ENCODE data around the gene PARP16. TPM values are rescaled to one million over a fixed set of nuclear protein-coding genes. Genes with fewer than 3 reads are reported as not detected.
"Not testable (repeated sequence)": the region's sequence is repeated elsewhere in the genome, so short reads cannot be mapped to it uniquely, and the experiment has no call there.

PARP16 gene
- total RNA-seq, 4 donors from 2014 or later, result 2.6 to 3.3 (median 3.0) TPM

GRCh38 chr15:65246026-65246714 is 40.5 kb downstream of the PARP16 start:
- no peaks in the 10 kb centered on the region for H3K36me3 ChIP-seq
- in situ Hi-C loops (cut with MboI; ENCODE audit: low sequenced_read_pairs in 4 of 4) (no loop called here), intact Hi-C loops (cut with DNase I; ENCODE audit: low total_unique reads) (no loop called here)
- H3K27me3 ChIP-seq, result no peaks in the 10 kb centered on the region
- TF ChIP-seq POLR2A (IDR thresholded peaks at IDR 0.05), result no peak
- TF ChIP-seq CTCF (IDR thresholded peaks at IDR 0.05 in 4 of 5, conservative IDR thresholded peaks at IDR 0.05 in 1 of 5), result no peak
- H3K27ac ChIP-seq, result peak overlapping the region; percentile 9 to 41 (median 36)
- no peaks in the 10 kb centered on the region for H3K9me3 ChIP-seq
- peaks cover 0 to 4% of the 10 kb centered on the region in 2 donors for H3K4me1 ChIP-seq
- H3K4me3 ChIP-seq, result no peak overlapping the region
- ATAC-seq, result peak in 1 of 2 donors; percentile 24
- no peak for DNase-seq

- no peaks in the 10 kb centered on the region for H3K27me3 ChIP-seq
- intact Hi-C loops (cut with DNase I; ENCODE audit: low total_unique reads) (no loop called here), in situ Hi-C loops (cut with MboI; ENCODE audit: low sequenced_read_pairs in 4 of 4) (no loop called here)
- no peaks in the 10 kb centered on the region for H3K36me3 ChIP-seq
- ATAC-seq (peak in 1 of 2 donors; percentile 62), DNase-seq (peak in 1 of 2 donors; percentile 27)
- H3K9me3 ChIP-seq, result no peaks in the 10 kb centered on the region
- TF ChIP-seq POLR2A (IDR thresholded peaks at IDR 0.05), result no peak
- TF ChIP-seq CTCF (IDR thresholded peaks at IDR 0.05 in 4 of 5, conservative IDR thresholded peaks at IDR 0.05 in 1 of 5), result no peak
- no peak overlapping the region for H3K4me3 ChIP-seq
- H3K4me1 ChIP-seq, result peaks cover 0 to 4% of the 10 kb centered on the region in 2 donors
- peak overlapping the region; percentile 9 to 41 (median 36) for H3K27ac ChIP-seq
Measured at GRCh38 chr15:65245096-65245856, 41.4 kb downstream of the PARP16 start.

- intact Hi-C loops (cut with DNase I; ENCODE audit: low total_unique reads), result no loop called here
- Histone ChIP-seq H3K36me3 (no peaks in the 10 kb centered on the region), H3K4me3 (no peak overlapping the region), H3K27ac (no peak overlapping the region), H3K4me1 (peaks cover 0 to 4% of the 10 kb centered on the region in 2 donors), H3K27me3 (no peaks in the 10 kb centered on the region), H3K9me3 (no peaks in the 10 kb centered on the region)
- DNase-seq, result no peak
- TF ChIP-seq POLR2A (IDR thresholded peaks at IDR 0.05), result no peak
- TF ChIP-seq CTCF (IDR thresholded peaks at IDR 0.05 in 4 of 5, conservative IDR thresholded peaks at IDR 0.05 in 1 of 5), result no peak
- ATAC-seq, result no peak
- in situ Hi-C loops (cut with MboI; ENCODE audit: low sequenced_read_pairs in 4 of 4), result no loop called here
Measured at GRCh38 chr15:65244638-65245037, 42.0 kb downstream of the PARP16 start.

GRCh38 chr15:65236443-65236842 is 50.2 kb downstream of the PARP16 start:
- H3K4me1 ChIP-seq; in situ Hi-C loops (cut with MboI; ENCODE audit: low sequenced_read_pairs in 4 of 4); ATAC-seq; H3K36me3 ChIP-seq; intact Hi-C loops (cut with DNase I; ENCODE audit: low total_unique reads); H3K27ac ChIP-seq; DNase-seq; H3K4me3 ChIP-seq; H3K27me3 ChIP-seq; H3K9me3 ChIP-seq: not testable (repeated sequence)

- TF ChIP-seq CTCF (IDR thresholded peaks at IDR 0.05 in 4 of 5, conservative IDR thresholded peaks at IDR 0.05 in 1 of 5), result no peak
- TF ChIP-seq POLR2A (IDR thresholded peaks at IDR 0.05), result no peak
- in situ Hi-C loops (cut with MboI; ENCODE audit: low sequenced_read_pairs in 4 of 4), result no loop called here
- no peaks in the 10 kb centered on the region for H3K36me3 ChIP-seq
- no peaks in the 10 kb centered on the region for H3K4me1 ChIP-seq
- ATAC-seq (no peak), DNase-seq (no peak)
- no peak overlapping the region for H3K4me3 ChIP-seq
- no peaks in the 10 kb centered on the region for H3K9me3 ChIP-seq
- no peaks in the 10 kb centered on the region for H3K27me3 ChIP-seq
- no peak overlapping the region for H3K27ac ChIP-seq
- intact Hi-C loops (cut with DNase I; ENCODE audit: low total_unique reads), result no loop called here
Measured at GRCh38 chr15:65233696-65234095, 53.0 kb downstream of the PARP16 start.
